ENCODE results near the gene SEMA5A.

- TF ChIP-seq CTCF (IDR thresholded peaks at IDR 0.05; ENCODE audit: poor library complexity, severe bottlenecking) (no peak), POLR2AphosphoS5 (IDR thresholded peaks at IDR 0.05) (no peak), RAD21 (conservative IDR thresholded peaks at IDR 0.05) (no peak)
Observed at GRCh38 chr5:9020996-9021395, 524.9 kb downstream of the SEMA5A start.
